Measurements from ENCODE around the gene ADAP1.

The ADAP1 gene

DNA sequence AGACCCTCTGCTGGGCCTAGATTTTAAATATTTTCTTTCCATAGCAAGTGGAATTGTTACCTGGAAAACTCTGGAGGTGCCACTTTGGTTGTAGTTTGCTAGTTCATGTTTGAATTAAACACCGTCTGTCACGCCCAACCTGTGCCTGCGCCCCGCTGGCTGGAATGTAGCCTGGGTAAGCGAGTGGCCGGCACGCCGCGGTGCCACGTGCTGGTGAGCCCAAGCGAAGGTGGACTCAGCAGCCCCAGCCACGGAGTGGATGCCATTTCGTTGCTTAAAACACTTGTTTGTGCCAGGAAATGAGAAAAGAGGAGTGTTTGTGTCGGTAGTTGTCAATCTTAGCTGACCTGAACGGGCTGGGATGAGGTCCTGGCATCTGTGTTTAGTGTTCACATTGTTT, 75.4 kb downstream of the ADAP1 start:
- no peaks in the 10 kb centered on the region for H3K27me3 ChIP-seq (ENCODE audit: control insufficient read depth, insufficient read depth, low read length)
- no peak overlapping the region for H3K9ac ChIP-seq
- H3K9me3 ChIP-seq (ENCODE audit: control insufficient read depth, low read length) = no peaks in the 10 kb centered on the region
- no peak overlapping the region for H3K4me2 ChIP-seq (ENCODE audit: low read length)
- H3K79me2 ChIP-seq = peaks cover 57% of the 10 kb centered on the region
- TF ChIP-seq, protein P1, sequence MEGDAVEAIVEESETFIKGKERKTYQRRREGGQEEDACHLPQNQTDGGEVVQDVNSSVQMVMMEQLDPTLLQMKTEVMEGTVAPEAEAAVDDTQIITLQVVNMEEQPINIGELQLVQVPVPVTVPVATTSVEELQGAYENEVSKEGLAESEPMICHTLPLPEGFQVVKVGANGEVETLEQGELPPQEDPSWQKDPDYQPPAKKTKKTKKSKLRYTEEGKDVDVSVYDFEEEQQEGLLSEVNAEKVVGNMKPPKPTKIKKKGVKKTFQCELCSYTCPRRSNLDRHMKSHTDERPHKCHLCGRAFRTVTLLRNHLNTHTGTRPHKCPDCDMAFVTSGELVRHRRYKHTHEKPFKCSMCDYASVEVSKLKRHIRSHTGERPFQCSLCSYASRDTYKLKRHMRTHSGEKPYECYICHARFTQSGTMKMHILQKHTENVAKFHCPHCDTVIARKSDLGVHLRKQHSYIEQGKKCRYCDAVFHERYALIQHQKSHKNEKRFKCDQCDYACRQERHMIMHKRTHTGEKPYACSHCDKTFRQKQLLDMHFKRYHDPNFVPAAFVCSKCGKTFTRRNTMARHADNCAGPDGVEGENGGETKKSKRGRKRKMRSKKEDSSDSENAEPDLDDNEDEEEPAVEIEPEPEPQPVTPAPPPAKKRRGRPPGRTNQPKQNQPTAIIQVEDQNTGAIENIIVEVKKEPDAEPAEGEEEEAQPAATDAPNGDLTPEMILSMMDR (IDR thresholded peaks at IDR 0.05) = no peak
- H3K4me1 ChIP-seq = no peaks in the 10 kb centered on the region
- H2AFZ ChIP-seq = no peak overlapping the region
- H3K36me3 ChIP-seq (ENCODE audit: control insufficient read depth, insufficient read depth, low read length) = no peaks in the 10 kb centered on the region
- H3K4me3 ChIP-seq (ENCODE audit: low read depth, low read length) = no peak overlapping the region
- no peak overlapping the region for H3K27ac ChIP-seq

DNA sequence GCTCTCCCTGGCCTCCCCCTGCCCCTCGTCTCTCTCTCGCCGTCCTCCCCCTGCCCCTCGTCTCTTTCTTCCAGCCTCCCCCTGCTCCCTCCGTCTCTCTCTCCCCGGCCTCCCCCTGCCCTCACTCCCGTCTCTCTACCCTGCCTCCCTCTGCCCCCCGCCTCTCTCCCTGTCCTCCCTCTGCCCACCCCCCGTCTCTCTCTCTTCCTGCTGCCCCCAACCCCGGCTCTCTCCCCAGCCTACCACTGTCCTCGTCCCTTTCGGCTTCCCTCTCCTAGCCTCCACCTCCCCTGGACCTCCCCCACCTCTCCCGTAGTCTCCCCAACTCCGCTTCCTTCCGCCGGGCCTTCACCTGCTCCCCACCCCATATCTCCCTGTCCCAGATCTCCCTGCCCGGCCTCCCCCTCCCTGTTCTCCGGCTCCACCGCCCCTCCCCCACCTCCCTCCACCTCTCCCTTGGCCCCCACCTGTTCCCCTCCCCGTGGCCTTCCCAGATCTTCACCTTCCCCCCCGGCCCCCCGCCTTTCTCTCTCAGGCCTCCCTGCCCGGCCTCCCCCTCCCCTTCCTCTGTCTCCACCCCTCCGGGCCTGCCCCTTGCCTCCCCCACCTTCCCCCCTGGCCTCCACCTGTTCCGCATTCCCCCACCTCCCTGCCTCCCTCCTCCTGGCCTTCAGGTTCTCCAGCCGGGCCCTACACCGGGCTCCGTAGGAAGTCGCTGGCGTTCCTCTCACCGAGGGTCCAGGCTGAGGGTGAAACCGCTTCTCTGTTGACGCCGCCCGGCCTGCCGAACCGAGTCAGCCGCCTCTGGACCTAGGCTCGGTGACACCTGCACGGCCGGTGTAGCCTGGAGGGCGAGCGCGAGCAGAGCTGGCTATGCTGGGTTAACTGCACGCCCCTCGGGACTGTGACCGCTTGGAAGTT, 76.9 kb downstream of the ADAP1 start:
- no peaks in the 10 kb centered on the region for H3K4me1 ChIP-seq
- H3K9me3 ChIP-seq (ENCODE audit: control insufficient read depth, low read length) = no peaks in the 10 kb centered on the region
- no peaks in the 10 kb centered on the region for H3K36me3 ChIP-seq (ENCODE audit: control insufficient read depth, insufficient read depth, low read length)
- H2AFZ ChIP-seq = no peak overlapping the region
- H3K79me2 ChIP-seq = peaks cover 42% of the 10 kb centered on the region
- peak overlapping the region; percentile 82 for H3K4me2 ChIP-seq (ENCODE audit: low read length)
- peak overlapping the region; percentile 64 for H3K27ac ChIP-seq
- TF ChIP-seq, protein P1 (IDR thresholded peaks at IDR 0.05) = no peak
- H3K27me3 ChIP-seq (ENCODE audit: control insufficient read depth, insufficient read depth, low read length) = no peaks in the 10 kb centered on the region
- H3K9ac ChIP-seq = peak overlapping the region; percentile 82
- H3K4me3 ChIP-seq (ENCODE audit: low read depth, low read length) = peak overlapping the region; percentile 68

DNA sequence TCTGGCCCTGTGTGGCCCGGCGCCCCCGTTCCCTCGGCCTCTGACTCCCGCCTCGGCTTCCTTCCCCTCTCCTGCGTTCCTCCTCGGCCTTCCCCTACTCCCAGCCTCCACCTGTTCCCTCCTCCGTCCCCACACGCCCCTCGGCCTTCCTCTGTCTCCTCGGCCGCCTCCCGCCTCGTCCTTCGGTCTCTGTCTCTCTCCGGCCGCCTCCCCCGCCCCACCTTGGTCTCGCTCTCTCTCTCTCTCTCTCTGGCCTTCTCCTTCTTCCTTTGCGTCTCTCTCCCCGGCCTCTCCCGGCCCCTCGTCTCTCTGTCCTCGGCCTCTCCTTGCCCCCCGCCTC, 77.5 kb downstream of the ADAP1 start:
- Histone ChIP-seq H3K27ac (peak overlapping the region; percentile 64), H3K4me3 (ENCODE audit: low read depth, low read length) (peak overlapping the region; percentile 68), H3K9me3 (ENCODE audit: control insufficient read depth, low read length) (no peaks in the 10 kb centered on the region), H3K4me1 (no peaks in the 10 kb centered on the region), H3K9ac (peak overlapping the region; percentile 82), H3K27me3 (ENCODE audit: control insufficient read depth, insufficient read depth, low read length) (no peaks in the 10 kb centered on the region), H2AFZ (peak overlapping the region; percentile 72), H3K36me3 (ENCODE audit: control insufficient read depth, insufficient read depth, low read length) (no peaks in the 10 kb centered on the region), H3K79me2 (peaks cover 36% of the 10 kb centered on the region), H3K4me2 (ENCODE audit: low read length) (peak overlapping the region; percentile 82)
- TF ChIP-seq, protein P1 (IDR thresholded peaks at IDR 0.05) = no peak

DNA sequence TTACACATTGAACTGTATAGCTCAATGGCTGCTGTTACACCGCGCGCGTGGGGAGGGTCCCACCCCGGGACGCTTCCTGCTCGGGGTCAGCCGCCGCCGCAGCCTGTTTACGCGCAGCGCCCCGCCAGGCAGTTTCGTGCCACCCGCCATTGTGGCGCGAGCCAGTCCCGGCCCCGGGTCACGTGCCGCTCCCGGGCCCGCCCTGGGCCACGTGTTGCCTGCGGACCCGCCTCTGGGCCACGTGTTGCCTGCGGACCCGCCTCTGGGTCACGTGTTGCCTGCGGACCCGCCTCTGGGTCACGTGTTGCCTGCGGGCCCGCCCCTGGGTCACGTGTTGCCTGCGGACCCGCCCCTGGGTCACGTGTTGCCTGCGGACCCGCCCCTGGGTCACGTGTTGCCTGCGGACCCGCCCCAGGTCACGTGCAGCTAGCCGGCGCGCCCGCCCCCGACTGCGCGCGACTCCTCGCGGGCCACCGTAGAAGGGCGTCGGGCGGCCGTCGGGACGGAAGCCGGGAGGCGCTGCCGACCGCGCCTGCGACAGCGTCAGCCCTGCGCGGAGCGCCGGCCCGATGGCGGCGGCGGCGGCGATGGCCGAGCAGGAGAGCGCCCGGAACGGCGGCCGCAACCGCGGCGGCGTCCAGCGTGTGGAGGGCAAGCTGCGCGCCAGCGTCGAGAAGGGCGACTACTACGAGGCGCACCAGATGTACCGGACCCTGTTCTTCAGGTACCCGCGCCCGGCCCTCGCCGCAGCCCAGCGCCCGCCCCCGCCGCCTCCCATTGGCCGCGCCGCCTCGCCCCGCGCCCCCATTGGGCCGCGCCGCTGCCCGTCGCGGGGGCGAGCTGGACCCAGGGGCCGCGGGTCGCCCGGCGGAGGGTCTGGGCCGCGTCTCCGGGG, 78.2 kb downstream of the ADAP1 start, which contains the start of gene GET4:
Gene GET4, plus strand, starts transcription at position 478 of the 895 bp plus-strand sequence. Its CDS starts 92 bp downstream, at position 570.
- Histone ChIP-seq H2AFZ (peak within 1 kb of the TSS; percentile 72), H3K4me2 (ENCODE audit: low read length) (peak within 1 kb of the TSS; percentile 82), H3K9ac (peak within 1 kb of the TSS; percentile 82), H3K27me3 (ENCODE audit: control insufficient read depth, insufficient read depth, low read length) (no peaks in the 10 kb centered on the region), H3K4me3 (ENCODE audit: low read depth, low read length) (peak within 1 kb of the TSS; percentile 68), H3K4me1 (no peaks in the 10 kb centered on the region), H3K36me3 (ENCODE audit: control insufficient read depth, insufficient read depth, low read length) (no peaks in the 10 kb centered on the region), H3K79me2 (peaks cover 29% of the 10 kb centered on the region), H3K9me3 (ENCODE audit: control insufficient read depth, low read length) (no peaks in the 10 kb centered on the region), H3K27ac (peak within 1 kb of the TSS; percentile 64)
- TF ChIP-seq, protein P1 (IDR thresholded peaks at IDR 0.05) = no peak

Data from parathyroid adenoma (tissue), 2 donors.